ENCODE data around the gene LY6G6D. TPM values are rescaled to one million over a fixed set of nuclear protein-coding genes. Genes with fewer than 3 reads are reported as not detected.

Gene LY6G6D
- total and polyA plus RNA-seq, 2 of the 13 experiments (the other 11 are each of a cell fraction or from before 2014, with no cell fraction given) = not detected

DNA sequence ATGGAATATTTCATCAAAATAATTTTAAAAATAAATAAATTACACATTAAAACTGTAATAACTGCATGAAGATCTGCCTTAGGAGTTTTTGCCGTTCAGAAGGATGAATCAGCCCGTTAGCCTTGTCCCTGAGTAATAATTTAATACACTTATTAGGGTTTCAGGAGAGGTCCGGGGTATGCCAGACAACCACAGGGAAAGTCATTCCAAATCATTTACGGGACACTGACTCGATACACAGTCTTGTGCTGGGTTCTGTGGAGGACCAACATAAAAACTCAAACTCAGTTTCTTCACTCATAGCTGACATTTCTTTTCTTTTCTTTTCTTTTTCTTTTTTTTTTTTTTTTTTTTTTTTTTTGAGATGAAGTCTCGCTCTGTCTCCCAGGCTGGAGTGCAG, 9.2 kb upstream of the LY6G6D start (continued):
- TF ChIP-seq RNF2 (conservative IDR thresholded peaks at IDR 0.05; ENCODE audit: low read depth) (no peak), ZNF782 (CRISPR knock-in tag; IDR thresholded peaks at IDR 0.05; ENCODE audit: borderline replicate concordance) (no peak), ZFYVE20 (CRISPR knock-in tag; IDR thresholded peaks at IDR 0.05; ENCODE audit: borderline replicate concordance, low read depth) (no peak)
- TF ChIP-seq, protein P1, sequence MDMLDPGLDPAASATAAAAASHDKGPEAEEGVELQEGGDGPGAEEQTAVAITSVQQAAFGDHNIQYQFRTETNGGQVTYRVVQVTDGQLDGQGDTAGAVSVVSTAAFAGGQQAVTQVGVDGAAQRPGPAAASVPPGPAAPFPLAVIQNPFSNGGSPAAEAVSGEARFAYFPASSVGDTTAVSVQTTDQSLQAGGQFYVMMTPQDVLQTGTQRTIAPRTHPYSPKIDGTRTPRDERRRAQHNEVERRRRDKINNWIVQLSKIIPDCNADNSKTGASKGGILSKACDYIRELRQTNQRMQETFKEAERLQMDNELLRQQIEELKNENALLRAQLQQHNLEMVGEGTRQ (IDR thresholded peaks at IDR 0.05; ENCODE audit: low read depth, low read length) = no peak
- TF ChIP-seq, protein P1 (CRISPR knock-in tag; IDR thresholded peaks at IDR 0.05; ENCODE audit: borderline replicate concordance) = no peak

DNA sequence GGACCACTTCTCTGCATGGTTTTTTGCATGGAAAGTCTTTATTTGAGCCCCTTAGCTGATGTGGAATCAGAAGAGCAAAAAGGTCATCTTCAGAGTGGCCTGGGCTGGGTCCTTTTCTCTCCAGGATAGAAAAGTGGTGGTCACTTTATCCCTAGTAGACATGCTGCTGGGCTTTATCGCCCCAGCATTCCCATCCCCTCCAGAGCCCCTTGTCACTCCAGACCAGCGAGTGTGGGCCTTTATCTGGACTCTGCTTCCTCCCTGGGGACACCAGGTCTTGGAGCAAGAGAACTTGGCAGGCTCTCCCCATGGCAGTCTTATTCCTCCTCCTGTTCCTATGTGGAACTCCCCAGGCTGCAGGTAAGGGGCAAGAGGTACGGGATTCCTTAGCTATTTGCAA, 8.5 kb upstream of the LY6G6D start, which contains the start of gene LY6G6F:
Gene LY6G6F, plus strand, starts transcription at position 268 of the 400 bp plus-strand sequence. Its CDS starts 41 bp downstream, at position 309.
- no peaks in the 10 kb centered on the region; a peak in 1 of 5 replicates for H3K36me3 ChIP-seq (replicated peaks in 1 of 2; ENCODE audit: control insufficient read depth in 1 of 2, insufficient read depth in 2 of 2, low read length in 2 of 2)
- FAIRE-seq (no peak), DNase-seq (ENCODE audit: low spot score) (no peak), ATAC-seq (no peak)
- WGBS (ENCODE audit: low lambda C conversion rate) = 20% methylated on average over 3 of the region's 3 CpGs
- intact Hi-C loops (cut with micrococcal nuclease; ENCODE audit: unreplicated experiment) (no loop called here), in situ Hi-C loops (cut with HindIII; ENCODE audit: extremely low pct_ligation_motif_present, low pct_unique_long_range_greater_than_20kb) (no loop called here)
- TF ChIP-seq SRY (CRISPR knock-in tag; IDR thresholded peaks at IDR 0.05) = no peak
- ChIA-PET CTCF (ENCODE audit: low intra/inter-chr PET ratio, low total read pairs) (no interaction called here), POLR2A (interaction anchor here (0.7 to 1.1 kb wide), 2 partner anchors 30 to 957 kb away, joined by 3 to 5 read pairs; partner anchors contain the start of gene CLIC1)
- H3K4me2 ChIP-seq (ENCODE audit: low read depth, low read length) = no peak within 1 kb of the TSS; the same call in 1 of the 2 replicates
- no peak within 1 kb of the TSS for H2AFZ ChIP-seq (ENCODE audit: low read length)
- BruUV-seq (replicated peaks) = no TSS peak
- no peak within 1 kb of the TSS for H3K27ac ChIP-seq (ENCODE audit: extremely low read length, insufficient read depth, low read length)
- no peaks in the 10 kb centered on the region for H3K9me3 ChIP-seq (ENCODE audit: low read length)
- no peak within 1 kb of the TSS for H3K4me3 ChIP-seq (replicated peaks in 1 of 3; ENCODE audit: insufficient read depth in 1 of 3, low read depth in 2 of 3, low read length in 3 of 3)
- no peaks in the 10 kb centered on the region for H4K20me1 ChIP-seq (ENCODE audit: insufficient read depth, low read length)
- no peak within 1 kb of the TSS for H3K9ac ChIP-seq (ENCODE audit: insufficient read depth, low read depth, low read length)
- H3K79me2 ChIP-seq (ENCODE audit: insufficient read depth, low read length) = peaks cover 14% of the 10 kb centered on the region
- peaks cover 25% of the 10 kb centered on the region for H3K4me1 ChIP-seq (ENCODE audit: insufficient read depth, low read length)
- peaks cover 3 to 25% of the 10 kb centered on the region in 2 experiments; a peak in 3 of 5 replicates for H3K27me3 ChIP-seq (ENCODE audit: control insufficient read depth in 1 of 2, insufficient read depth in 2 of 2, low read length in 2 of 2)

Measured in HepG2 (cell line).